GM12891 (cell line): ENCODE measurements around the gene TRPC4.

Experiments
- DNase-seq: peaks from one replicate; pipeline ENCODE4 v3.0.0; 2011; ENCODE audit warnings: low spot score; ENCODE audit not compliant: insufficient read length
- FAIRE-seq: peaks from 2 replicates; lab custom pipeline; 2011; peaks lifted over from hg19 to GRCh38; lab: Jason Lieb, UNC
- PAX5 ChIP-seq: IDR thresholded peaks from 2 replicates; pipeline ENCODE4 v1.6.1; 2011; ENCODE audit warnings: low read length, moderate library complexity, mild to moderate bottlenecking; ENCODE audit not compliant: insufficient read depth, severe bottlenecking
- POLR2A ChIP-seq: IDR thresholded peaks from 2 replicates; pipeline ENCODE4 v1.6.1; 2011; ENCODE audit warnings: low read depth, low read length, control low read depth
- POLR2AphosphoS5 ChIP-seq: IDR thresholded peaks from 2 replicates; pipeline ENCODE4 v1.6.1; 2011; ENCODE audit warnings: low read depth, low read length, control low read depth
- POU2F2 ChIP-seq: IDR thresholded peaks from 2 replicates; pipeline ENCODE4 v1.6.1; 2011; ENCODE audit warnings: low read depth, mild to moderate bottlenecking, control low read depth, low read length, moderate library complexity
- SPI1 ChIP-seq: IDR thresholded peaks from 2 replicates; pipeline ENCODE4 v1.6.1; 2011; ENCODE audit warnings: low read depth, low read length, control low read depth
- TAF1 ChIP-seq: IDR thresholded peaks from 2 replicates; pipeline ENCODE4 v1.6.1; 2011; ENCODE audit warnings: low read depth, low read length, control low read depth

The TRPC4 gene

DNA sequence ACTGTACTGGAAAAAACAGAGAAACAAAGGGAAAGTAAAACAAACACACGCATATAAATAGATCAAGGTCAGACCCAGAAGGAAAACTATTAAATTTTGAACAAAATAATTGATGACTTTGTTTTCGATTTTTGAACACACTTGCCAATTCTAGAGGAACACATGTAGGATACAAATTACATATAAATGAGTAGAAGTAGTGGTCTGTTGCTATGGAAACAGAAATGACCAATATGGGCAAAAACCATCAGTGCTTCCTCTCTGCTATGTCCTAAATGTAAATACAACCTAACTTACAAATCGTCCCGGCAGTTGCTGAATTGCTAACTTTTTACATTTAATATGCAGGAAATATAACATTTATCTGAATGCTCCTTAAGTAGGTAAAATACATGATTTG lies 205.8 kb downstream of the TRPC4 start:
- FAIRE-seq: no peak
- no peak for TF ChIP-seq SPI1
- no peak for TF ChIP-seq POLR2A

DNA sequence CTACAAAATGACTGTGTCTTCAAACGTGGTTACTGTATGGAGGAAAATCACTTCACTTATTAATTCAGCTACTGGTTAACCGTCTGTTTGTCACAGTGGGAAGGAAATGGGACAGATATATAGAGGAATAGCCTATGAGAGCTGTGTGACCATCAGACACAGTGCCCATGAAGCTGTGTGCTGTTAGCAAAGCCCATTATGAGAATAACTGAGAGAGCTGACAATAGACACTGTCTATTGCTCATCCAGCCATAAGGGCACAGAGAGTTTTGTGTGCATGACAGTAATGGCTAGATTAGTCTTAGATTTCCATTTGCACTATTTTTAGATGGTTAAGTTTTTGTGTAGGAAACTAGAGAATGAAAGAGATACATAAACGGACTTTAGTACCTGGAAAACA lies 206.9 kb downstream of the TRPC4 start:
- no peak for DNase-seq
- no peak for TF ChIP-seq TAF1
- TF ChIP-seq POLR2A: no peak
- TF ChIP-seq SPI1: no peak
- no peak for TF ChIP-seq PAX5
- TF ChIP-seq POLR2AphosphoS5: no peak
- TF ChIP-seq POU2F2: no peak
- no peak for FAIRE-seq

More for the DNA sequence above, 205.8 kb downstream of the TRPC4 start:
- no peak for DNase-seq

DNA sequence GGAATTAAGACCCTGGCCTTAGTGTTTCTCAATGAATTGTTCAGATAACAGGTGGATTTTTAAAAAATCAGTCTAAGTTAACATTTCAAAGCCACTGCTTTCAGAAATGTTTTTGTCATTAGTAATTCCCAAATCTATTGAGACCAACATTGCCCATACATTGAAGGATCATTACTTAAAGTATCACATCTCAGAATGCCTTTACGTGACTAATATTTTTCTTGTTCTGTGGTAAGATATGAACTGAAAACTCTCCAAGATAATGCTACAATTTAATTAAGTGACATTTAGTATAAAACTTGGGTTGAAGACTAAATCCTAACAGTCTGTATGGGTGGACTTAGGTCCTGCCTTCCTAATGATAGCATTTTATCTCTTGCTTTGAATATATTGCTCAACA lies 211.6 kb downstream of the TRPC4 start:
- FAIRE-seq (no peak), DNase-seq (no peak)
- TF ChIP-seq SPI1 (no peak), PAX5 (no peak), POLR2AphosphoS5 (no peak), POLR2A (no peak), POU2F2 (no peak), TAF1 (no peak)

DNA sequence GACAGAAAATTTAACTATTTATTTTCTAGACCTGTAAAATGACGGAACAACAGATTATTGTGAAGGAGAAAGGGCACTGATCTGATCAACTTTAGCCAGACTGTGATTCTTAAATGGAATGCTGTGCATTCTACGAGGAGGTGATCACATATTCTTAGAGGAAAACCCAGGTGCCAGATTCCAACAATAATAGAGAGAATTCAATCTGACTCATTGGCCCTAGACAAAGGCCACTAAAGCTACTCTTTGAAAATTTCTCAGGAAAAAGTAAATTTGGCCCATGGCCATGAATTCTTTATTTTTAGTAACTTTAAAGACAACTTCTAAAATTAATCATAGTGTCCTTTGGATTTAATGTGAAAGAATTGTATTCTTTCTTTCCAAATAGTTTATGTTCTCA lies 212.4 kb downstream of the TRPC4 start:
- TF ChIP-seq POLR2A (no peak), SPI1 (no peak), POLR2AphosphoS5 (no peak), TAF1 (no peak), PAX5 (no peak), POU2F2 (no peak)
- DNase-seq (no peak), FAIRE-seq (no peak)

DNA sequence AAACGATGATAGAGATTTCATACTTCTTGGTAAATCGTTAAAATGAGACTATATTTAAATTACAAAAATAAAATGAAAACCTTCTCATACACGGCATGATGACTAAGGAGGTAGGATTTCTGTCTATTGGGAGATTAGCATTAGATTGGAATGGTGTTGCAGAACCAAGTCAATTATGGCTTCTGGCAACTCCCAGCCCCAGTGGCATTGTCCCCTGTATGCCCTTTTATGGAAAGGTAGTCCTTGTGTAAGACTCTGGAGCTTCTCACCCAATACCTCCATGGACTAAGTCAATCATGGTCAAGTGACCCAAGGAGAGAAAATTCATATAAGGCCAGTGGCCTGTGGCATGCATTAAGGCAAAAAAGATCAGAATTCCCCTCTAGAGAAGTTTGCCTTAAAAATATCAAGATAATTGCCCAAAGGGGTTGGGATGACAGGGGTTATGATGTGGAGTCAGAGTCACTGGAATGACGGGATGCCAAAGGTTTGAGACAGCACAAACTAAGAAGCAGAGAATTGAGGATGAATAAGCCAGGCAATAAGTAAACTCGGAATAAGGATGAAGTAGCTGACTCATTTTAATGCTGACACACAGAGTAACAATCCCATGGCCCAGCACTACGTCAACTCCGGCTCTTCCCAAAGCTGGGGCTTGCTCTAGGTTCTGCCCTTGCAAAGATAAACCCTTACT lies 213.2 kb downstream of the TRPC4 start:
- FAIRE-seq (no peak), DNase-seq (no peak)
- TF ChIP-seq PAX5: no peak

DNA sequence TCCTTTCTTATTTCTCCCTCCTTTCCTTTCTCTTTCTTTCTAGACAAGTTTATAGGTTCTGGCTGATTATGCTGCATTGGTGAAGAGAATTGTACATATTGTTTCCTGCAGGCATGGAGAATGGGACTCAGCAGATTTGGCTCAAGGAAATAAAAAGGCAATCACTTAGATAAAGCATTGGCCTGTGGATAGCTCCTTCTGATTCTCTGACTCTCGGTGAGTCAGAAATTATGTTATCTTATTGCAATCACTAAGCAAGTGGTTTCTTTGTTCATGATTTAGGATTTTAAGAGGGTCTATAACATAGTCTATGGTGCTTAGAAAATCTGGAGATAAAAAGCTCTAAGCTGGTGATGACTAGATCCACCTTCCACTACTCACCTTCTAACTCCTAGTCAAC lies 217.0 kb downstream of the TRPC4 start:
- no peak for TF ChIP-seq POLR2A
- no peak for TF ChIP-seq TAF1
- no peak for TF ChIP-seq POU2F2
- no peak for TF ChIP-seq SPI1
- no peak for TF ChIP-seq PAX5
- no peak for TF ChIP-seq POLR2AphosphoS5
- FAIRE-seq (no peak), DNase-seq (no peak)

DNA sequence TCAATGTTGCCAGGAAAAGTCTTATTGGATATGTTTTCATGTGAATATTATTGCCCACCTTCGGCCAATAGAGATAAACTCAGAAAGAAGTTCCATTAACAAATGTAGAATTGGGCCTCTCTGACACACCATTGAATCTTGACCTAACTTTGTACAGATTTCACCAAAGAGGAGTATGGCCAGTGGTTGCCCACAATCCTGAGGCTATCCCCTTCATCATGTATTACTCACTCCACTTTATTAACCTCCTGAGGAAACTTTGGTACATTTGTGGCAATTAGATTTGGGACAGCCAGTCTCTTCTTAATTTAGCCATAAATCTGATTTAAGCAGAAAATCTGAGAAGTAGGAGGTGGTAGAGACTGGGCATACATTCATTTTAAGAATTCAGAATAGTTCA lies 217.7 kb downstream of the TRPC4 start:
- FAIRE-seq (no peak), DNase-seq (no peak)
- TF ChIP-seq TAF1: no peak
- no peak for TF ChIP-seq PAX5
- TF ChIP-seq POLR2AphosphoS5: no peak
- TF ChIP-seq POU2F2: no peak

DNA sequence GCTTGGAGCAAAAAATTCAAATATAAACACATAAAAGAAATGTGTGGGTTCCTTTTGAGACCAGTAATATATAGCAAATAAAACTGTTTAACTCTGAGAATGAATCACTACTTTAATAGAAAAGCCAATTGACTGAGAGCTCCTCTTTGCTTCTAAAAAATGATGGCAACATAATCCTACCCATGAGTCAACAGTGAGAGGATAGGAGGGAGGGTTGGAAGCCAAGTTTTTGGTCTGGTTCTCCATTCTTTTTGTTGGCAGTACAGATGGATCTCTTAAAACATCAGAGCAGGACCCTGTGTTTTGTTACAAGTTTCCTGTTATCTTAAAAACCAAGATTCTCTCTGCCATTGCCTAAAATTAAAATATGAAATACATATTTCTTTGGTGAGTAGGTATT lies 221.0 kb downstream of the TRPC4 start:
- FAIRE-seq (no peak), DNase-seq (no peak)
- TF ChIP-seq SPI1 (no peak), PAX5 (no peak), POLR2A (no peak), TAF1 (no peak), POLR2AphosphoS5 (no peak), POU2F2 (no peak)

DNA sequence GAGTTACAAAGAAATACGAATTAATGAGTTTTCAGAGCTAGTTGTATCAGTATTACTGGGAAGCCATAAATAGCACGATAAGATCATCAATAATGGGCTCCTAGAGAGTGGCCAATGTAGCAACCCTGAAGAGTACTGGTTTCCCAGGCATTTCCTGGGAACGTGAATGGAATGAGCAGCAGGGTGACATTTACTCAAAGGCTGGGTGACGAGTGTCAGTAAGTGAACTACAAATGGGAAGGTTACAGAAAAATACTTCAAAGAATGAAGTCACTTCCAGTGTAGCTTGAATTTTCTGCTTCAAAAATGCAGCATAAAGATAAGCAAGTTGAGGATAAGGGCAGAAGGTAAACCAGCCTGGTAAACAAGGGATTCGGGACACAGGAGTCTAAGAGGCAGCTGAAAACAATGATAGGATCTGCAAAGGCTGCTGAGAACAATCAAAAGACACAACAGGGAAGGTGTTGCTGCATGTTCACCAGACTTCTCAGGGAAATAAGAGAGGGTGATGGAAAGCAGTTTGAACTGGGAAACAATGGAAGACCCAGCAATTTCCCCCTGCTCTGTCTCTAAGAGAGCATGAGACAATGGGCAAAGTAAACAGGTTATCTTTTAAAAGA lies 222.4 kb downstream of the TRPC4 start:
- no peak for FAIRE-seq
- no peak for TF ChIP-seq TAF1
- no peak for TF ChIP-seq POLR2A
- TF ChIP-seq POU2F2: no peak
- no peak for TF ChIP-seq POLR2AphosphoS5
- no peak for TF ChIP-seq SPI1
- no peak for TF ChIP-seq PAX5
- no peak for DNase-seq

DNA sequence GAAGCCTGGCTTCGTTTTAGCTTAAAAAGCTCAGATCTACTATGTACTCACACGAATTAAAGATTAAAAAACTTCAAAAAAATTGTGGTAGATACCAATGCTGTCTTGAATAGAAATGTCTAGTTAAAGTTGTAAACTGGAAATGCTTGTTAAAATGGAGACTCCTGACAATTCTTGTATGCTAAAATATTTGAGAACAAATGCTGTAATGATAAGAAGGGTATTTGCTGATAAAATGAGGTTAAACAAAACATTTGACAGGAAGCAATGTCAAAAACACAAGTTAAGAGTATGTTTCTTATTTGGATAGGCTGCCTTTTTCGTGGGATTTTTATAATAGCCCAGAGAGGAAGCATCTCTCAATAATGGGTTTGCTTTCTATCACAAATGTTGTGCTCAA lies 223.0 kb downstream of the TRPC4 start:
- FAIRE-seq (no peak), DNase-seq (no peak)
- TF ChIP-seq POLR2A (no peak), POLR2AphosphoS5 (no peak), POU2F2 (no peak), SPI1 (no peak), TAF1 (no peak), PAX5 (no peak)
